ENCODE data around the gene F7.

F7 gene

GRCh38 chr13:113117335-113117872 lies 11.8 kb downstream of the F7 start:
- no peak overlapping the region for H3K9ac ChIP-seq
- no peak overlapping the region for H3K27ac ChIP-seq
- no peak overlapping the region for H3K4me3 ChIP-seq (IDR thresholded peaks at IDR 0.05; ENCODE audit: insufficient read depth, low read depth, low read length)
- no peaks in the 10 kb centered on the region for H3K4me1 ChIP-seq (ENCODE audit: low read depth, poor library complexity, severe bottlenecking)
- no peak for TF ChIP-seq CTCF (conservative IDR thresholded peaks at IDR 0.05; ENCODE audit: low read depth, low read length)
- H4K20me1 ChIP-seq (ENCODE audit: insufficient read depth): no peaks in the 10 kb centered on the region
- no peaks in the 10 kb centered on the region for H3K79me2 ChIP-seq (ENCODE audit: insufficient read depth, low read depth)
- H3K4me2 ChIP-seq: no peak overlapping the region
- H2AFZ ChIP-seq (ENCODE audit: low read depth): no peak overlapping the region
- H3K27me3 ChIP-seq (ENCODE audit: insufficient read depth, low read depth): peaks cover 2% of the 10 kb centered on the region; the same call in 1 of the 2 replicates
- H3K36me3 ChIP-seq (ENCODE audit: insufficient read depth): no peaks in the 10 kb centered on the region

- H3K9ac ChIP-seq: no peak overlapping the region
- no peaks in the 10 kb centered on the region for H4K20me1 ChIP-seq (ENCODE audit: insufficient read depth)
- no peak for TF ChIP-seq CTCF (conservative IDR thresholded peaks at IDR 0.05; ENCODE audit: low read depth, low read length)
- peaks cover 2% of the 10 kb centered on the region; the same call in 1 of the 2 replicates for H3K27me3 ChIP-seq (ENCODE audit: insufficient read depth, low read depth)
- H3K4me2 ChIP-seq: no peak overlapping the region
- no peaks in the 10 kb centered on the region for H3K79me2 ChIP-seq (ENCODE audit: insufficient read depth, low read depth)
- no peak overlapping the region for H3K4me3 ChIP-seq (IDR thresholded peaks at IDR 0.05; ENCODE audit: insufficient read depth, low read depth, low read length)
- no peak overlapping the region for H3K27ac ChIP-seq
- H2AFZ ChIP-seq (ENCODE audit: low read depth): no peak overlapping the region
- no peaks in the 10 kb centered on the region for H3K4me1 ChIP-seq (ENCODE audit: low read depth, poor library complexity, severe bottlenecking)
- no peaks in the 10 kb centered on the region for H3K36me3 ChIP-seq (ENCODE audit: insufficient read depth)
Observed at GRCh38 chr13:113117911-113118260, 12.3 kb downstream of the F7 start.

- H3K27me3 ChIP-seq (ENCODE audit: insufficient read depth, low read depth): peaks cover 2% of the 10 kb centered on the region; the same call in 1 of the 2 replicates
- H3K79me2 ChIP-seq (ENCODE audit: insufficient read depth, low read depth): no peaks in the 10 kb centered on the region
- no peaks in the 10 kb centered on the region for H3K36me3 ChIP-seq (ENCODE audit: insufficient read depth)
- H2AFZ ChIP-seq (ENCODE audit: low read depth): no peak overlapping the region
- no peak overlapping the region for H3K27ac ChIP-seq
- no peak overlapping the region for H3K4me2 ChIP-seq
- no peak overlapping the region for H3K9ac ChIP-seq
- no peak overlapping the region for H3K4me3 ChIP-seq (IDR thresholded peaks at IDR 0.05; ENCODE audit: insufficient read depth, low read depth, low read length)
- no peak for TF ChIP-seq CTCF (conservative IDR thresholded peaks at IDR 0.05; ENCODE audit: low read depth, low read length)
- no peaks in the 10 kb centered on the region for H3K4me1 ChIP-seq (ENCODE audit: low read depth, poor library complexity, severe bottlenecking)
- H4K20me1 ChIP-seq (ENCODE audit: insufficient read depth): no peaks in the 10 kb centered on the region
Observed at GRCh38 chr13:113118261-113119021, 12.8 kb downstream of the F7 start.

- H3K9ac ChIP-seq: no peak overlapping the region
- no peak overlapping the region for H3K27ac ChIP-seq
- no peaks in the 10 kb centered on the region for H3K4me1 ChIP-seq (ENCODE audit: low read depth, poor library complexity, severe bottlenecking)
Observed at GRCh38 chr13:113119166-113119821, 13.7 kb downstream of the F7 start.

More at GRCh38 chr13:113119166-113119821, 13.7 kb downstream of the F7 start:
- H3K36me3 ChIP-seq (ENCODE audit: insufficient read depth): no peaks in the 10 kb centered on the region
- H3K4me2 ChIP-seq: no peak overlapping the region
- H2AFZ ChIP-seq (ENCODE audit: low read depth): no peak overlapping the region
- H3K4me3 ChIP-seq (IDR thresholded peaks at IDR 0.05; ENCODE audit: insufficient read depth, low read depth, low read length): no peak overlapping the region
- TF ChIP-seq CTCF (conservative IDR thresholded peaks at IDR 0.05; ENCODE audit: low read depth, low read length): no peak
- no peaks in the 10 kb centered on the region for H3K79me2 ChIP-seq (ENCODE audit: insufficient read depth, low read depth)
- peaks cover 2% of the 10 kb centered on the region; the same call in 1 of the 2 replicates for H3K27me3 ChIP-seq (ENCODE audit: insufficient read depth, low read depth)
- H4K20me1 ChIP-seq (ENCODE audit: insufficient read depth): no peaks in the 10 kb centered on the region

All from KMS-11 (cell line).